Large intestine (tissue), 12 donors: ENCODE measurements around the gene SEPHS1. TPM values are rescaled to one million over a fixed set of nuclear protein-coding genes. Genes with fewer than 3 reads are reported as not detected.

Experiments used
- DNase-seq, 2 donors: peaks; one replicate each; pipeline versions ENCODE4 v3.0.0 to v3.0.0-alpha.2; 2013
- H3K27ac ChIP-seq: one replicate; pipeline ENCODE4 v1.5.1; 2013; ENCODE audit warnings: low read length
- H3K27me3 ChIP-seq: 2 replicates; pipeline ENCODE4 v1.6.1; 2013; ENCODE audit warnings: low read length; ENCODE audit not compliant: control insufficient read depth, insufficient read depth
- H3K36me3 ChIP-seq: 2 replicates; pipeline ENCODE4 v1.6.1; 2013; ENCODE audit warnings: low read length; ENCODE audit not compliant: control insufficient read depth, insufficient read depth
- H3K4me1 ChIP-seq: one replicate; pipeline ENCODE4 v1.6.1; 2013; ENCODE audit warnings: low read length; ENCODE audit not compliant: control insufficient read depth, insufficient read depth
- H3K4me3 ChIP-seq: one replicate; pipeline ENCODE4 v1.5.1; 2013; ENCODE audit warnings: low read length
- H3K9me3 ChIP-seq: one replicate; pipeline ENCODE4 v1.6.1; 2013; ENCODE audit warnings: mild to moderate bottlenecking, low read depth, low read length, moderate library complexity; ENCODE audit not compliant: control insufficient read depth
- WGBS: methylation state at CpG from one replicate; pipeline ENCODE4 v1.1.5; 2013; ENCODE audit warnings: low lambda C conversion rate; ENCODE audit not compliant: insufficient coverage; 5-methylcytosine and 5-hydroxymethylcytosine counted together
- long read RNA-seq, 11 donors: transcript quantifications; one replicate each; lab custom pipeline, GENCODE V29; 2026
- polyA plus RNA-seq: library from polyadenylated mRNA; unstranded; fragments of 120-200 nt; gene quantifications from one replicate; pipeline ENCODE4 v1.2.1, GENCODE V29; 2013

Gene SEPHS1
- 51.3 TPM for polyA plus RNA-seq
- long read RNA-seq, donor 1, transcript SEPHS1-201 (9 exons, 3,273 nt), result major isoform, 5 of 6 reads
- long read RNA-seq, donor 1, partial matches to known transcripts, result 0 of 6 reads
- long read RNA-seq, donor 1, other reads (novel, unspliced or antisense), result 0 of 6 reads
- long read RNA-seq, donor 2, transcript SEPHS1-201 (9 exons, 3,273 nt), result major isoform, 13 of 37 reads
- long read RNA-seq, donor 2, partial matches to known transcripts, result 16 of 37 reads
- long read RNA-seq, donor 2, other reads (novel, unspliced or antisense), result 8 of 37 reads
- long read RNA-seq, donor 3, result 0 reads
- long read RNA-seq, donor 4, result 0 reads
- long read RNA-seq, donor 5, transcript SEPHS1-201 (9 exons, 3,273 nt), result major isoform, 5 of 11 reads
- long read RNA-seq, donor 5, partial matches to known transcripts, result 5 of 11 reads
- long read RNA-seq, donor 5, other reads (novel, unspliced or antisense), result 0 of 11 reads
- long read RNA-seq, donor 6, transcript SEPHS1-201 (9 exons, 3,273 nt), result major isoform, 9 of 21 reads
- long read RNA-seq, donor 6, partial matches to known transcripts, result 10 of 21 reads
- long read RNA-seq, donor 6, other reads (novel, unspliced or antisense), result 0 of 21 reads
- long read RNA-seq, donor 7, partial matches to known transcripts, result 0 of 10 reads
- long read RNA-seq, donor 7, other reads (novel, unspliced or antisense), result 7 of 10 reads
- long read RNA-seq, donor 8, transcript SEPHS1-201 (9 exons, 3,273 nt), result major isoform, 6 of 18 reads
- long read RNA-seq, donor 8, partial matches to known transcripts, result 12 of 18 reads
- long read RNA-seq, donor 8, other reads (novel, unspliced or antisense), result 0 of 18 reads
- long read RNA-seq, donor 9, transcript SEPHS1-201 (9 exons, 3,273 nt), result major isoform, 12 of 12 reads
- long read RNA-seq, donor 9, partial matches to known transcripts, result 0 of 12 reads
- long read RNA-seq, donor 9, other reads (novel, unspliced or antisense), result 0 of 12 reads
- long read RNA-seq, donor 10, transcript SEPHS1-201 (9 exons, 3,273 nt), result major isoform, 12 of 25 reads
- long read RNA-seq, donor 10, partial matches to known transcripts, result 6 of 25 reads
- long read RNA-seq, donor 10, other reads (novel, unspliced or antisense), result 7 of 25 reads
- long read RNA-seq, donor 11, transcript SEPHS1-201 (9 exons, 3,273 nt), result major isoform, 11 of 23 reads
- long read RNA-seq, donor 11, partial matches to known transcripts, result 6 of 23 reads
- long read RNA-seq, donor 11, other reads (novel, unspliced or antisense), result 6 of 23 reads

GRCh38 chr10:13348216-13349017, at the start of gene SEPHS1:
Gene SEPHS1 (minus strand): TSS chr10:13348293. CDS start chr10:13344950, 3,343 bp downstream.
- peaks cover 9% of the 10 kb centered on the region for H3K4me1 ChIP-seq
- H3K9me3 ChIP-seq, result no peaks in the 10 kb centered on the region
- H3K36me3 ChIP-seq, result peaks cover 4% of the 10 kb centered on the region
- peaks cover 22% of the 10 kb centered on the region for H3K27me3 ChIP-seq
- peak; percentile 71 to 83 for DNase-seq
- H3K4me3 ChIP-seq, result peak within 1 kb of the TSS; percentile 78
- peak within 1 kb of the TSS; percentile 91 for H3K27ac ChIP-seq
- WGBS, result 0% methylated on average over 1 of the region's 65 CpGs

- no peaks in the 10 kb centered on the region for H3K36me3 ChIP-seq
- no peaks in the 10 kb centered on the region for H3K9me3 ChIP-seq
Observed at GRCh38 chr10:13397052-13397451, 49.0 kb upstream of the SEPHS1 start.

GRCh38 chr10:13396369-13396768, 48.3 kb upstream of the SEPHS1 start:
- Histone ChIP-seq H3K4me3 (no peak overlapping the region), H3K27ac (no peak overlapping the region), H3K36me3 (no peaks in the 10 kb centered on the region), H3K4me1 (no peaks in the 10 kb centered on the region), H3K9me3 (no peaks in the 10 kb centered on the region), H3K27me3 (no peaks in the 10 kb centered on the region)
- no peak for DNase-seq

More at GRCh38 chr10:13397052-13397451, 49.0 kb upstream of the SEPHS1 start:
- Histone ChIP-seq H3K4me3 (no peak overlapping the region), H3K4me1 (no peaks in the 10 kb centered on the region), H3K27me3 (no peaks in the 10 kb centered on the region), H3K27ac (no peak overlapping the region)
- WGBS, result no CpG with 5 or more reads among the region's 3 CpGs
- DNase-seq, result no peak

- DNase-seq, result no peak
- Histone ChIP-seq H3K36me3 (no peaks in the 10 kb centered on the region), H3K4me3 (no peak overlapping the region), H3K27me3 (no peaks in the 10 kb centered on the region), H3K9me3 (no peaks in the 10 kb centered on the region), H3K27ac (no peak overlapping the region), H3K4me1 (no peaks in the 10 kb centered on the region)
- no CpG with 5 or more reads among the region's 3 CpGs for WGBS
Observed at GRCh38 chr10:13395540-13395939, 47.4 kb upstream of the SEPHS1 start.

- no peaks in the 10 kb centered on the region for H3K36me3 ChIP-seq
- DNase-seq, result no peak
- no peaks in the 10 kb centered on the region for H3K27me3 ChIP-seq
- H3K4me1 ChIP-seq, result no peaks in the 10 kb centered on the region
- H3K4me3 ChIP-seq, result no peak overlapping the region
- H3K27ac ChIP-seq, result no peak overlapping the region
- no peaks in the 10 kb centered on the region for H3K9me3 ChIP-seq
- 40% methylated on average over 2 of the region's 4 CpGs for WGBS
Observed at GRCh38 chr10:13393640-13394039, 45.5 kb upstream of the SEPHS1 start.

GRCh38 chr10:13392701-13393100, 44.6 kb upstream of the SEPHS1 start:
- H3K9me3 ChIP-seq, result no peaks in the 10 kb centered on the region
- no peak overlapping the region for H3K27ac ChIP-seq
- 75% methylated on average over 3 of the region's 5 CpGs for WGBS
- DNase-seq, result no peak
- no peaks in the 10 kb centered on the region for H3K36me3 ChIP-seq
- H3K4me3 ChIP-seq, result no peak overlapping the region
- no peaks in the 10 kb centered on the region for H3K4me1 ChIP-seq
- no peaks in the 10 kb centered on the region for H3K27me3 ChIP-seq

- Histone ChIP-seq H3K4me3 (no peak overlapping the region), H3K27ac (no peak overlapping the region), H3K36me3 (no peaks in the 10 kb centered on the region), H3K9me3 (no peaks in the 10 kb centered on the region), H3K4me1 (no peaks in the 10 kb centered on the region), H3K27me3 (peaks cover 3% of the 10 kb centered on the region)
- WGBS, result 82% methylated on average over 3 of the region's 20 CpGs
- no peak for DNase-seq
Observed at GRCh38 chr10:13390604-13391522, 42.8 kb upstream of the SEPHS1 start.

- H3K4me3 ChIP-seq, result no peak overlapping the region
- H3K27ac ChIP-seq, result no peak overlapping the region
- H3K9me3 ChIP-seq, result no peaks in the 10 kb centered on the region
- no peaks in the 10 kb centered on the region for H3K4me1 ChIP-seq
- H3K36me3 ChIP-seq, result no peaks in the 10 kb centered on the region
- H3K27me3 ChIP-seq, result peaks cover 3% of the 10 kb centered on the region
- no CpG with 5 or more reads among the region's 3 CpGs for WGBS
- no peak for DNase-seq
Observed at GRCh38 chr10:13388478-13389230, 40.6 kb upstream of the SEPHS1 start.
